Activated T-helper 17 cell treated with anti-CD3 and anti-CD28 coated beads, Interleukin-2, amount 50 U/mL, for 72 hours (primary cell): ENCODE measurements around the gene SFMBT1. TPM values are rescaled to one million over a fixed set of nuclear protein-coding genes. Genes with fewer than 3 reads are reported as not detected.
"Not testable (repeated sequence)": the region's sequence is repeated elsewhere in the genome, so short reads cannot be mapped to it uniquely, and the experiment has no call there.

Source experiments
- ATAC-seq: fragments of 150-1000 bp; cut with Tn5 transposase; replicated peaks from 2 replicates; pipeline ENCODE4 v1.10.0; 2021; ENCODE audit warnings: mild to moderate bottlenecking, moderate library complexity
- H3K27ac Mint-ChIP-seq: one replicate; pipeline ENCODE4 v1.8.0; 2022; ENCODE audit warnings: mixed read lengths
- H3K27me3 Mint-ChIP-seq: one replicate; pipeline ENCODE4 v1.8.0; 2022; ENCODE audit warnings: mixed read lengths
- H3K36me3 Mint-ChIP-seq: one replicate; pipeline ENCODE4 v1.8.0; 2022; ENCODE audit warnings: low read depth, mild to moderate bottlenecking, mixed read lengths
- H3K4me1 Mint-ChIP-seq: one replicate; pipeline ENCODE4 v1.8.0; 2022; ENCODE audit warnings: mixed read lengths
- H3K4me3 Mint-ChIP-seq: one replicate; pipeline ENCODE4 v1.8.0; 2022; ENCODE audit warnings: mild to moderate bottlenecking, mixed read lengths
- H3K9me3 Mint-ChIP-seq: one replicate; pipeline ENCODE4 v1.8.0; 2022; ENCODE audit warnings: mixed read lengths
- total RNA-seq, 2 donors: library from RNA; stranded (reverse); gene quantifications; one replicate each; pipeline ENCODE4 v1.2.3, GENCODE V29; 2022

Gene SFMBT1
- total RNA-seq, 2 donors from 2014 or later, result 26.1 to 29.9 TPM

- Mint-ChIP-seq H3K36me3 (no peaks in the 10 kb centered on the region), H3K27me3 (no peaks in the 10 kb centered on the region), H3K9me3 (no peaks in the 10 kb centered on the region), H3K4me1 (peaks cover 47% of the 10 kb centered on the region), H3K4me3 (peak overlapping the region; percentile 38), H3K27ac (peak overlapping the region; percentile 66)
- ATAC-seq, result no peak
Observed at GRCh38 chr3:53035825-53036619, 9.9 kb downstream of the SFMBT1 start.

GRCh38 chr3:53035018-53035417, 10.9 kb downstream of the SFMBT1 start:
- H3K9me3 Mint-ChIP-seq, H3K27me3 Mint-ChIP-seq, H3K27ac Mint-ChIP-seq, ATAC-seq, H3K36me3 Mint-ChIP-seq: not testable (repeated sequence)
- peaks cover 45% of the 10 kb centered on the region for H3K4me1 Mint-ChIP-seq
- peak overlapping the region; percentile 38 for H3K4me3 Mint-ChIP-seq

- peaks cover 45% of the 10 kb centered on the region for H3K4me1 Mint-ChIP-seq
- H3K36me3 Mint-ChIP-seq, H3K27ac Mint-ChIP-seq, H3K4me3 Mint-ChIP-seq, H3K9me3 Mint-ChIP-seq, ATAC-seq, H3K27me3 Mint-ChIP-seq: not testable (repeated sequence)
Observed at GRCh38 chr3:53034411-53034810, 11.5 kb downstream of the SFMBT1 start.

GRCh38 chr3:53032609-53033008, 13.3 kb downstream of the SFMBT1 start:
- ATAC-seq, result no peak
- Mint-ChIP-seq H3K9me3 (no peaks in the 10 kb centered on the region), H3K27me3 (no peaks in the 10 kb centered on the region), H3K4me3 (no peak overlapping the region), H3K27ac (no peak overlapping the region), H3K4me1 (peaks cover 30% of the 10 kb centered on the region), H3K36me3 (no peaks in the 10 kb centered on the region)

GRCh38 chr3:53030619-53031449, 15.0 kb downstream of the SFMBT1 start:
- H3K36me3 Mint-ChIP-seq, result no peaks in the 10 kb centered on the region
- H3K27me3 Mint-ChIP-seq, result no peaks in the 10 kb centered on the region
- no peaks in the 10 kb centered on the region for H3K9me3 Mint-ChIP-seq
- H3K4me3 Mint-ChIP-seq, result peak overlapping the region; percentile 69
- H3K27ac Mint-ChIP-seq, result peak overlapping the region; percentile 71
- H3K4me1 Mint-ChIP-seq, result peaks cover 20% of the 10 kb centered on the region
- ATAC-seq, result peak; percentile 99

GRCh38 chr3:53028641-53029040, 17.2 kb downstream of the SFMBT1 start:
- no peak overlapping the region for H3K4me3 Mint-ChIP-seq

GRCh38 chr3:53027254-53027844, 18.5 kb downstream of the SFMBT1 start:
- H3K27me3 Mint-ChIP-seq, result no peaks in the 10 kb centered on the region
- H3K9me3 Mint-ChIP-seq, result no peaks in the 10 kb centered on the region
- H3K4me3 Mint-ChIP-seq, result no peak overlapping the region
- no peaks in the 10 kb centered on the region for H3K36me3 Mint-ChIP-seq
- H3K4me1 Mint-ChIP-seq, result peaks cover 39% of the 10 kb centered on the region
- peak overlapping the region; percentile 36 for H3K27ac Mint-ChIP-seq
- no peak for ATAC-seq

More at GRCh38 chr3:53028641-53029040, 17.2 kb downstream of the SFMBT1 start:
- H3K4me1 Mint-ChIP-seq, result peaks cover 26% of the 10 kb centered on the region
- no peak overlapping the region for H3K27ac Mint-ChIP-seq
- no peaks in the 10 kb centered on the region for H3K36me3 Mint-ChIP-seq
- no peaks in the 10 kb centered on the region for H3K9me3 Mint-ChIP-seq
- no peaks in the 10 kb centered on the region for H3K27me3 Mint-ChIP-seq
- ATAC-seq, result no peak

GRCh38 chr3:53026382-53027162, 19.3 kb downstream of the SFMBT1 start:
- peaks cover 43% of the 10 kb centered on the region for H3K4me1 Mint-ChIP-seq
- peak overlapping the region; percentile 57 for H3K27ac Mint-ChIP-seq
- no peaks in the 10 kb centered on the region for H3K36me3 Mint-ChIP-seq
- ATAC-seq, result no peak
- H3K9me3 Mint-ChIP-seq, result no peaks in the 10 kb centered on the region
- no peaks in the 10 kb centered on the region for H3K27me3 Mint-ChIP-seq
- no peak overlapping the region for H3K4me3 Mint-ChIP-seq

- Mint-ChIP-seq H3K4me3 (no peak overlapping the region), H3K27ac (no peak overlapping the region), H3K4me1 (peaks cover 45% of the 10 kb centered on the region), H3K36me3 (peaks cover 6% of the 10 kb centered on the region), H3K27me3 (no peaks in the 10 kb centered on the region), H3K9me3 (no peaks in the 10 kb centered on the region)
- ATAC-seq, result no peak
Observed at GRCh38 chr3:53024315-53024714, 21.6 kb downstream of the SFMBT1 start.

- Mint-ChIP-seq H3K4me3 (peak overlapping the region; percentile 2), H3K4me1 (peaks cover 52% of the 10 kb centered on the region), H3K9me3 (no peaks in the 10 kb centered on the region), H3K27ac (peak overlapping the region; percentile 60), H3K36me3 (peaks cover 12% of the 10 kb centered on the region), H3K27me3 (no peaks in the 10 kb centered on the region)
- peak; percentile 89 for ATAC-seq
Observed at GRCh38 chr3:53023072-53023823, 22.6 kb downstream of the SFMBT1 start.

- H3K9me3 Mint-ChIP-seq, result no peaks in the 10 kb centered on the region
- H3K27ac Mint-ChIP-seq, result peak overlapping the region; percentile 60
- H3K4me3 Mint-ChIP-seq, result peak overlapping the region; percentile 2
- ATAC-seq, result no peak
- H3K36me3 Mint-ChIP-seq, result peaks cover 12% of the 10 kb centered on the region
- no peaks in the 10 kb centered on the region for H3K27me3 Mint-ChIP-seq
- peaks cover 56% of the 10 kb centered on the region for H3K4me1 Mint-ChIP-seq
Observed at GRCh38 chr3:53022647-53023046, 23.2 kb downstream of the SFMBT1 start.

- no peak for ATAC-seq
- H3K4me1 Mint-ChIP-seq, result peaks cover 38% of the 10 kb centered on the region
- H3K36me3 Mint-ChIP-seq, result peaks cover 25% of the 10 kb centered on the region
- no peaks in the 10 kb centered on the region for H3K27me3 Mint-ChIP-seq
- no peak overlapping the region for H3K4me3 Mint-ChIP-seq
- H3K27ac Mint-ChIP-seq, result no peak overlapping the region
- H3K9me3 Mint-ChIP-seq, result no peaks in the 10 kb centered on the region
Observed at GRCh38 chr3:53016236-53016635, 29.6 kb downstream of the SFMBT1 start.

- no peaks in the 10 kb centered on the region for H3K27me3 Mint-ChIP-seq
- H3K4me3 Mint-ChIP-seq, result no peak overlapping the region
- peaks cover 8% of the 10 kb centered on the region for H3K36me3 Mint-ChIP-seq
- H3K27ac Mint-ChIP-seq, result no peak overlapping the region
- peaks cover 19% of the 10 kb centered on the region for H3K4me1 Mint-ChIP-seq
- ATAC-seq, result no peak
- no peaks in the 10 kb centered on the region for H3K9me3 Mint-ChIP-seq
Observed at GRCh38 chr3:53011324-53011723, 34.5 kb downstream of the SFMBT1 start.
